Measurements from ENCODE around the gene NR2E3. TPM values are rescaled to one million over a fixed set of nuclear protein-coding genes. Genes with fewer than 3 reads are reported as not detected.

The NR2E3 gene
- total and polyA plus RNA-seq, 9 of the 15 experiments (the other 6 are each of a cell fraction or from before 2014, with no cell fraction given): not detected

- Histone ChIP-seq H3K36me3 (ENCODE audit: control insufficient read depth, insufficient read depth, low read length) (no peaks in the 10 kb centered on the region), H3K79me2 (ENCODE audit: control insufficient read depth, insufficient read depth, low read length) (no peaks in the 10 kb centered on the region), H3K9me1 (ENCODE audit: control insufficient read depth, insufficient read depth, low read length) (no peaks in the 10 kb centered on the region), H3K9ac (ENCODE audit: insufficient read depth in 1 of 2, low read depth in 2 of 2, low read length in 2 of 2) (no peak overlapping the region), H3K4me1 (replicated peaks in 1 of 2; ENCODE audit: control insufficient read depth in 2 of 2, insufficient read depth in 2 of 2, low read length in 2 of 2) (no peaks in the 10 kb centered on the region), H2AFZ (ENCODE audit: low read depth, low read length) (no peak overlapping the region), H3K4me2 (ENCODE audit: insufficient read depth, low read length) (no peak overlapping the region), H4K20me1 (replicated peaks; ENCODE audit: control insufficient read depth, insufficient read depth, low read length) (no peaks in the 10 kb centered on the region), H3K4me3 (no peak overlapping the region), H3K9me3 (replicated peaks; ENCODE audit: control insufficient read depth, insufficient read depth, low read depth, low read length) (no peaks in the 10 kb centered on the region), H3K27ac (ENCODE audit: extremely low read depth, low read depth, low read length) (no peak overlapping the region), H3K27me3 (ENCODE audit: control insufficient read depth in 2 of 2, insufficient read depth in 2 of 2, low read length in 2 of 2) (peaks cover 21 to 31% of the 10 kb centered on the region in 2 experiments)
- CTCF ChIA-PET (ENCODE audit: low intra/inter-chr PET ratio): interaction anchor here (0.8 kb wide), 1 partner anchor 9 kb away, joined by 3 read pairs; no protein-coding TSS in a partner anchor
- ATAC-seq: no peak
- intact Hi-C loops (cut with micrococcal nuclease) (no loop called here), in situ Hi-C loops (cut with MboI) (no loop called here)
- no peak for TF ChIP-seq GTF3C2 (IDR thresholded peaks at IDR 0.05; ENCODE audit: borderline replicate concordance, extremely low read depth, insufficient read length)
- no peak for TF ChIP-seq RNF2 (IDR thresholded peaks at IDR 0.05)
- no peak for TF ChIP-seq NR0B1 (IDR thresholded peaks at IDR 0.05; ENCODE audit: partially characterized antibody)
- TF ChIP-seq FOXK1 (CRISPR knock-in tag; IDR thresholded peaks at IDR 0.05; ENCODE audit: borderline replicate concordance): no peak
- no peak for TF ChIP-seq NFATC3 (IDR thresholded peaks at IDR 0.05)
- no peak for TF ChIP-seq ZBTB12 (CRISPR knock-in tag; IDR thresholded peaks at IDR 0.05)
- FAIRE-seq: no peak
- no TSS peak for BruUV-seq (replicated peaks)
- 5% methylated on average over 6 of the region's 6 CpGs for WGBS (ENCODE audit: insufficient coverage, low coverage, missing lambda C conversion rate)
- POLR2A ChIA-PET: no interaction called here
- no peak for DNase-seq (ENCODE audit: extremely low read depth in 1 of 4, low spot score in 3 of 4)
Measured at GRCh38 chr15:71789616-71790015, 20.7 kb upstream of the NR2E3 start.

All from K562 (cell line).